A673 (cell line): ENCODE results near the gene UXS1. TPM values are rescaled to one million over a fixed set of nuclear protein-coding genes. Genes with fewer than 3 reads are reported as not detected.

ENCODE experiments used
- BruUV-seq: library from RNA; stranded (reverse); fragments of 400-500 nt; replicated peaks from 2 replicates; lab custom pipeline; 2021; lab: Mats Ljungman, UMichigan
- CTCF ChIA-PET: fragments of 300-600 bp; sonication (Branson Sonifier 250); formaldehyde crosslinking; loops from one replicate; lab custom pipeline; 2022; ENCODE audit warnings: antibody characterized with exemption; lab: Charles Lee
- POLR2A ChIA-PET: fragments of 300-600 bp; sonication (Branson Sonifier 250); formaldehyde crosslinking; loops from one replicate; lab custom pipeline; 2022; ENCODE audit warnings: antibody characterized with exemption; ENCODE audit not compliant: low non-redundant PET; lab: Charles Lee
- DNase-seq: peaks from one replicate; pipeline ENCODE4 v3.0.0-alpha.2; 2015; ENCODE audit warnings: low spot score
- H3K27ac ChIP-seq: fragments of 200-600 bp; sonication (generic); 2 replicates; pipeline ENCODE4 v1.5.1; 2016; ENCODE audit warnings: mixed run types, low read depth, mild to moderate bottlenecking, mixed read lengths, antibody characterized with exemption, low read length; ENCODE audit not compliant: poor library complexity, severe bottlenecking
- H3K27me3 ChIP-seq: fragments of 200-600 bp; sonication (generic); replicated peaks from 2 replicates; pipeline ENCODE4 v1.6.1; 2017; ENCODE audit warnings: mixed run types, low read depth, mild to moderate bottlenecking, mixed read lengths, antibody characterized with exemption, low read length; ENCODE audit not compliant: insufficient read depth, poor library complexity
- H3K36me3 ChIP-seq: fragments of 200-600 bp; sonication (generic); 2 replicates; pipeline ENCODE4 v1.6.1; 2016; ENCODE audit warnings: mixed run types, mild to moderate bottlenecking, mixed read lengths, antibody characterized with exemption, low read length; ENCODE audit not compliant: insufficient read depth, poor library complexity, severe bottlenecking
- H3K4me1 ChIP-seq: fragments of 200-600 bp; sonication (generic); 2 replicates; pipeline ENCODE4 v1.6.1; 2017; ENCODE audit warnings: mixed run types, mild to moderate bottlenecking, mixed read lengths, antibody characterized with exemption, low read length; ENCODE audit not compliant: insufficient read depth, poor library complexity, severe bottlenecking
- H3K4me3 ChIP-seq: fragments of 200-600 bp; sonication (generic); 2 replicates; pipeline ENCODE4 v1.5.1; 2016; ENCODE audit warnings: low read depth, mixed run types, mild to moderate bottlenecking, mixed read lengths, low read length; ENCODE audit not compliant: poor library complexity, severe bottlenecking
- H3K9me3 ChIP-seq: fragments of 200-600 bp; sonication (generic); 2 replicates; pipeline ENCODE4 v1.6.1; 2016; ENCODE audit warnings: mixed run types, low read depth, mild to moderate bottlenecking, mixed read lengths, antibody characterized with exemption, low read length; ENCODE audit not compliant: poor library complexity, severe bottlenecking
- CTCF ChIP-seq: fragments of 300-800, 200-600 bp; sonication (generic); conservative IDR thresholded peaks from 2 replicates; pipeline ENCODE4 v1.5.1; 2017; ENCODE audit warnings: low read depth, mild to moderate bottlenecking, antibody characterized with exemption, low read length, moderate library complexity, mixed read lengths
- EZH2 ChIP-seq: fragments of 200-600 bp; sonication (generic); IDR thresholded peaks from 2 replicates; pipeline ENCODE4 v1.6.1; 2017; ENCODE audit warnings: borderline replicate concordance, low read depth, mild to moderate bottlenecking, mixed read lengths, antibody characterized with exemption, low read length; ENCODE audit not compliant: poor library complexity, severe bottlenecking
- intact Hi-C: fragments of 100-400 bp; cut with micrococcal nuclease; formaldehyde crosslinking; loops from one replicate; pipeline ENCODE4 v1.10.0; 2022; ENCODE audit not compliant: unreplicated experiment
- total RNA-seq: library from RNA; stranded (reverse); gene quantifications from 2 replicates; pipeline ENCODE4 v1.2.3, GENCODE V29; 2021

UXS1 gene
- total RNA-seq, 1 experiment from 2014 or later: 48.6 TPM

GRCh38 chr2:106192752-106193689, 1.1 kb downstream of the UXS1 start:
- H3K4me3 ChIP-seq: peak overlapping the region; percentile 96
- peak overlapping the region; percentile 85 for H3K27ac ChIP-seq
- no peaks in the 10 kb centered on the region for H3K9me3 ChIP-seq
- ChIA-PET CTCF (no interaction called here), POLR2A (interaction anchor here (0.6 kb wide), 2 partner anchors 56 to 101 kb away, joined by 5 to 10 read pairs; no protein-coding TSS in a partner anchor)
- no peaks in the 10 kb centered on the region for H3K4me1 ChIP-seq
- BruUV-seq: TSS peak; percentile 49
- peak; percentile 72 for DNase-seq
- TF ChIP-seq CTCF: no peak
- TF ChIP-seq EZH2: no peak
- intact Hi-C loops: no loop called here
- H3K27me3 ChIP-seq: no peaks in the 10 kb centered on the region
- H3K36me3 ChIP-seq: no peaks in the 10 kb centered on the region

- TF ChIP-seq CTCF (no peak), EZH2 (no peak)
- ChIA-PET CTCF (no interaction called here), POLR2A (no interaction called here)
- H3K27ac ChIP-seq: no peak overlapping the region
- DNase-seq: no peak
- intact Hi-C loops: no loop called here
- no peak overlapping the region for H3K4me3 ChIP-seq
- H3K4me1 ChIP-seq: no peaks in the 10 kb centered on the region
- no TSS peak for BruUV-seq
- no peaks in the 10 kb centered on the region for H3K27me3 ChIP-seq
- H3K9me3 ChIP-seq: no peaks in the 10 kb centered on the region
- H3K36me3 ChIP-seq: no peaks in the 10 kb centered on the region
These were observed 2.5 kb downstream of the UXS1 start for GRCh38 chr2:106191511-106192016.

- H3K4me1 ChIP-seq: no peaks in the 10 kb centered on the region
- POLR2A ChIA-PET: no interaction called here
- no peaks in the 10 kb centered on the region for H3K27me3 ChIP-seq
- intact Hi-C loops: no loop called here
- no peak for DNase-seq
- no peak overlapping the region for H3K4me3 ChIP-seq
- CTCF ChIA-PET: no interaction called here
- TF ChIP-seq EZH2: no peak
- TF ChIP-seq CTCF: no peak
- BruUV-seq: no TSS peak
- H3K27ac ChIP-seq: no peak overlapping the region
- H3K9me3 ChIP-seq: no peaks in the 10 kb centered on the region
- no peaks in the 10 kb centered on the region for H3K36me3 ChIP-seq
These were observed 4.2 kb downstream of the UXS1 start for GRCh38 chr2:106189764-106190468.
